Measurements from ENCODE around the gene NOP9. TPM values are rescaled to one million over a fixed set of nuclear protein-coding genes. Genes with fewer than 3 reads are reported as not detected.

The NOP9 gene
- total RNA-seq, 3 donors from 2014 or later, result 18.4 to 21.0 (median 19.0) TPM

DNA sequence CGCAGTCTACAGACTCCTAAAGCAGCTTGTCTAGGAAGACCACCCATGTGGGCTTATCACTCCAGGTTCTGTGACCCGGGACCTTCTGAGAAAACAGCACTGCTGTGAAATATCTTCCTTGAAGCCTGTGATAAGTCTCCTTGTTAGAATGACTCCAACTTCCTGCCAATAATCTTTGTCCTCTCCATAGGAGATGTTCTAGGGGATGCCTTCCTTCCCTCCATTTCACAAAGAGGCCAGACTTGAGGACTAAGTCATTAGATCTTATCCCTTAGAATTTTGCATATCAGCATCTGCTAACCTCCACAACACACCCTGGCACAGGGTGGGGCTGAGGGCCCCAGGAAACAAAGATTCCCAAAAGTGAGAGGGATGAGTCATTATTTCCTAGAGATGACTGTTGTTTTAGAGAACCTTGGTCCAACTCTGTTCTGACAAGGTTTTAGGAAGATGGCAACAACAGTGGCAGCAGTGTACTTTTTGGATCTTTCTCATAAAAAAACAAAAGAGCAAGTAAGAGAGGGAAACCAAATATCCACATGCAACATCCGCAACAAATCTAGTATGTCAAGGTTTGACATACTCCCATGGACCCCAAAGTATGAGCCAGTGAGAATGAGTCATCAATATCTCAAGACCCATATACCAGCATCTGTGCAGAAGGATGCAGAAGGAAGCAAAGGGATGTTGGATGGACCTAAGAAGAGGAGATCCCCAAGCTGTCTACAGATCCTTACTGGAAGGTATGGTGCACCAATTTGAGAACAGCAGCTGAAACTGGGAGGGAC lies 17.7 kb downstream of the NOP9 start:
- H3K4me3 ChIP-seq, result no peak overlapping the region
- H3K4me1 ChIP-seq, result peaks cover 0 to 2% of the 10 kb centered on the region in 2 donors
- no peaks in the 10 kb centered on the region for H3K36me3 ChIP-seq
- no peak for DNase-seq (ENCODE audit: low spot score in 2 of 2)
- H3K27me3 ChIP-seq, result no peaks in the 10 kb centered on the region
- H3K9me3 ChIP-seq, result no peaks in the 10 kb centered on the region
- H3K27ac ChIP-seq, result peak overlapping the region in 1 of 2 donors; percentile 80
- TF ChIP-seq, protein P1, sequence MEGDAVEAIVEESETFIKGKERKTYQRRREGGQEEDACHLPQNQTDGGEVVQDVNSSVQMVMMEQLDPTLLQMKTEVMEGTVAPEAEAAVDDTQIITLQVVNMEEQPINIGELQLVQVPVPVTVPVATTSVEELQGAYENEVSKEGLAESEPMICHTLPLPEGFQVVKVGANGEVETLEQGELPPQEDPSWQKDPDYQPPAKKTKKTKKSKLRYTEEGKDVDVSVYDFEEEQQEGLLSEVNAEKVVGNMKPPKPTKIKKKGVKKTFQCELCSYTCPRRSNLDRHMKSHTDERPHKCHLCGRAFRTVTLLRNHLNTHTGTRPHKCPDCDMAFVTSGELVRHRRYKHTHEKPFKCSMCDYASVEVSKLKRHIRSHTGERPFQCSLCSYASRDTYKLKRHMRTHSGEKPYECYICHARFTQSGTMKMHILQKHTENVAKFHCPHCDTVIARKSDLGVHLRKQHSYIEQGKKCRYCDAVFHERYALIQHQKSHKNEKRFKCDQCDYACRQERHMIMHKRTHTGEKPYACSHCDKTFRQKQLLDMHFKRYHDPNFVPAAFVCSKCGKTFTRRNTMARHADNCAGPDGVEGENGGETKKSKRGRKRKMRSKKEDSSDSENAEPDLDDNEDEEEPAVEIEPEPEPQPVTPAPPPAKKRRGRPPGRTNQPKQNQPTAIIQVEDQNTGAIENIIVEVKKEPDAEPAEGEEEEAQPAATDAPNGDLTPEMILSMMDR (IDR thresholded peaks at IDR 0.05), result no peak
- no peak for TF ChIP-seq POLR2AphosphoS5 (IDR thresholded peaks at IDR 0.05)
- no peak for TF ChIP-seq POLR2A (IDR thresholded peaks at IDR 0.05)
- intact Hi-C loops (cut with DNase I; ENCODE audit: low total_unique reads), result no loop called here

DNA sequence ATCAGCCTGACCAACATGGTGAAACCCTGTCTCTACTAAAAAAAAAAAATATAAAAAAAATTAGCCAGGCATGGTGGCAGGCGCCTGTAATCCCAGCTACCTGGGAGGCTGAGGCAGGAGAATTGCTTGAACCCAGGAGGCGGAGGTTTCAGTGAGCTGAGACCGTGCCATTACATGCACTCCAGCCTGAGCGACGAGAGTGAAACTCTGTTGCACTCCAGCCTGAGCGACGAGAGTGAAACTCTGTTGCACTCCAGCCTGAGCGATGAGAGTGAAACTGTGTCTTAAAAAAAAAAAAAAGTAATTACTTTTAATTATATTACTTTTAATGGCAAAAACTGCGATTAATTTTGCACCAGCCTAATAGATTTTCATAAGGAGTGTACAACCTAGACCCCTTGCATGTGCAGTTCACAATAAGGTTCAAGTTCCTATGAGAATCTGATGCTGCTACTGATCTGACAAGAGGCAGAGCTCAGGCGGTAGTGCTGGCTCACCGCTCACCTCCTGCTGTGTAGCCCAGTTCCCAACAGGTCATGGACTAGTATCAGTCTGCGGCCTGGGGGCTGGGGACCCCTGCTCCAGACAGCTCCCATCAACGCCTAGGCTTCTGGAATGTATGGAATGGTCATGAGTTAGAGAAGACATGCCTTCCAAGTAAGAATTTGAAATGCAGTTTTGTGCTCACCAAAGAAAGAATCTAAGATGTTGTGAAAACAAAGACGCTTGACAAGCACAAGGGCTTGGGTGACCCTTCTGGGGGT lies 21.7 kb downstream of the NOP9 start:
- H3K27me3 ChIP-seq, result no peaks in the 10 kb centered on the region
- DNase-seq (ENCODE audit: low spot score in 2 of 2), result no peak
- peaks cover 0 to 1% of the 10 kb centered on the region in 2 donors for H3K4me1 ChIP-seq
- no peaks in the 10 kb centered on the region for H3K9me3 ChIP-seq
- intact Hi-C loops (cut with DNase I; ENCODE audit: low total_unique reads), result no loop called here
- no peaks in the 10 kb centered on the region for H3K36me3 ChIP-seq
- TF ChIP-seq POLR2AphosphoS5 (IDR thresholded peaks at IDR 0.05), result no peak
- no peak for TF ChIP-seq POLR2A (IDR thresholded peaks at IDR 0.05)
- TF ChIP-seq, protein P1 (IDR thresholded peaks at IDR 0.05), result no peak
- no peak overlapping the region for H3K27ac ChIP-seq
- no peak overlapping the region for H3K4me3 ChIP-seq

DNA sequence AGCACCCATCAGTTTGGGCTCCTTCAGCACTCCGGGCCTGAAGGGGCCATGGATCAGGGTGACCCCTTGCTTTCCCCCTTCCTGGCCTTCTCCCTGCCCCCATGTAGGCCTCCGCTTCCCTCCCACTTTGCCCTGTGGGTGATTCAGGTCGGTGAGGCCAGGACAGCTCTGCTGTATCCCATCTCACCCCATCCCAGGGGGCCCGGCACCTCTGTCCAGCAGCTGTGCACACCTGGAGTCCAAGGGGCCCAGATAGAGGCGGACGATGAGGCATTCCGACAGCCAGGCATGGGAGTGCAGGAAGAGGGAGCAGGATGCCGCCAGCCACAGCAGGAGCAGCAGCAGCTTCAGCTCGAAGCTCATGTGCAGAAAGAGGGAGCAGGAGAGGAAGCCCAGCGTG lies 23.0 kb downstream of the NOP9 start:
- Histone ChIP-seq H3K27ac (no peak overlapping the region), H3K27me3 (no peaks in the 10 kb centered on the region), H3K9me3 (no peaks in the 10 kb centered on the region), H3K36me3 (no peaks in the 10 kb centered on the region), H3K4me3 (no peak overlapping the region), H3K4me1 (no peaks in the 10 kb centered on the region)
- intact Hi-C loops (cut with DNase I; ENCODE audit: low total_unique reads), result no loop called here
- TF ChIP-seq POLR2A (IDR thresholded peaks at IDR 0.05), result no peak
- TF ChIP-seq POLR2AphosphoS5 (IDR thresholded peaks at IDR 0.05), result no peak
- TF ChIP-seq, protein P1 (IDR thresholded peaks at IDR 0.05), result no peak
- DNase-seq (ENCODE audit: low spot score in 2 of 2), result no peak

DNA sequence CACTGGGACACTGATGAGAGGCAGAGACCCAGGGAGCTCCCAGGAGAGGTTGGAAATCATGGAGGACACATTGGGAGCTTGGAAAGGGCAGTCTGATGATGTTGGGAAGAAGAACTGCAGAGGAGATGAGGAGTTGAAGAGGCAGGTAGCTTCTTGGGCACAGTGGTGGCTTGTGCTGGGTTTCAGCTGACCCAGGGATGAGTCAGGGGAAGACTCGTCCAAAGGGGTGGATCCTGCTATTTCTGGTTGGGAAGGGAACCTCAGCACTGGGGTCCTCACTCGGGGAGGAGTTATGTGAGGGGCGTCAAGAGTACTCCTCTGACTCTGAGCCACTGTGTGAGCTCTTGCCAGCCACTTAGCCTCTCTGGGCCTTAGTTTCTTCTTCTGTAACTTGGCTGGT lies 23.7 kb downstream of the NOP9 start:
- Histone ChIP-seq H3K27ac (no peak overlapping the region), H3K4me1 (no peaks in the 10 kb centered on the region), H3K36me3 (no peaks in the 10 kb centered on the region), H3K27me3 (no peaks in the 10 kb centered on the region), H3K4me3 (no peak overlapping the region), H3K9me3 (no peaks in the 10 kb centered on the region)
- TF ChIP-seq, protein P1 (IDR thresholded peaks at IDR 0.05), result no peak
- TF ChIP-seq POLR2A (IDR thresholded peaks at IDR 0.05), result no peak
- TF ChIP-seq POLR2AphosphoS5 (IDR thresholded peaks at IDR 0.05), result no peak
- intact Hi-C loops (cut with DNase I; ENCODE audit: low total_unique reads), result no loop called here
- DNase-seq (ENCODE audit: low spot score in 2 of 2), result no peak

DNA sequence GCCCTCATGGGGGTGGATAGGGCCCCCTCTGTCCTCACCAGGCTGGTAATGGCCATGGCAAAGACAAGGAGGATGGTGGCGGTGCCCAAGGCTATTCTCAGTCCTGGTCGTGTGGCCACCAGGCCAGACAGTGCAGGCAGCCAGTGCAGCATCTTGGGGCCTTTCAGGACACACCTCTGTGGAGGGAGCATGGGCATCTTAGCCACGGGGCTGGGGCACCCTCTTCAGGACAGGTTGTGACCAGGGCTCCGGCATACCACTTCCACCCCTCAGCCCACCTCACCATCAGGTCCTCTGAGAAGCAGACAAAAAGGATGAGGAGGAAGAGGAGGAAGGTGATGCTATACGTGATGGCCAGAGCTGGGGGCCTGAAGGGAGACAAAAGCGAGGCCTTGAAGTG lies 24.4 kb downstream of the NOP9 start:
- Histone ChIP-seq H3K9me3 (no peaks in the 10 kb centered on the region), H3K27ac (no peak overlapping the region), H3K27me3 (no peaks in the 10 kb centered on the region), H3K4me3 (no peak overlapping the region), H3K36me3 (no peaks in the 10 kb centered on the region), H3K4me1 (no peaks in the 10 kb centered on the region)
- no peak for DNase-seq (ENCODE audit: low spot score in 2 of 2)
- intact Hi-C loops (cut with DNase I; ENCODE audit: low total_unique reads), result no loop called here
- TF ChIP-seq POLR2AphosphoS5 (IDR thresholded peaks at IDR 0.05) (no peak), POLR2A (IDR thresholded peaks at IDR 0.05) (no peak)
- TF ChIP-seq, protein P1 (IDR thresholded peaks at IDR 0.05), result no peak
